Activated CD8-positive, alpha-beta memory T cell treated with anti-CD3 and anti-CD28 coated beads, Interleukin-2, amount 50 U/mL, for 1 hour (primary cell): ENCODE measurements around the gene ZNF221.

Source experiments
- DNase-seq: peaks from one replicate; pipeline ENCODE4 v3.0.0-alpha.2; 2020; ENCODE audit errors: extremely low read depth

The ZNF221 gene

GRCh38 chr19:43957891-43958290 lies 6.9 kb downstream of the ZNF221 start:
- DNase-seq, result no peak

- DNase-seq, result no peak
Observed at GRCh38 chr19:43960411-43960810, 9.4 kb downstream of the ZNF221 start.

- DNase-seq, result no peak
Observed at GRCh38 chr19:43966079-43966694, 15.2 kb downstream of the ZNF221 start.

- DNase-seq, result no peak
Observed at GRCh38 chr19:43976732-43977131, 25.7 kb downstream of the ZNF221 start.

- no peak for DNase-seq
Observed at GRCh38 chr19:43983544-43983911, 32.5 kb downstream of the ZNF221 start.

- no peak for DNase-seq
Observed at GRCh38 chr19:43983912-43984686, 33.1 kb downstream of the ZNF221 start, which contains the start of gene ZNF155. Gene ZNF155 (plus strand): TSS chr19:43984188. CDS start chr19:43988544, 4,356 bp downstream.

- DNase-seq, result no peak
Observed at GRCh38 chr19:43984687-43985000, 33.6 kb downstream of the ZNF221 start.

GRCh38 chr19:43997631-43998290 lies 46.7 kb downstream of the ZNF221 start:
- no peak for DNase-seq

GRCh38 chr19:44002212-44002565 lies 51.2 kb downstream of the ZNF221 start:
- DNase-seq, result no peak

- peak; percentile 66 for DNase-seq
Observed at GRCh38 chr19:44002566-44003460, 51.8 kb downstream of the ZNF221 start, which contains the start of gene ZNF230. Gene ZNF230 (plus strand): TSS chr19:44002957. CDS start chr19:44007079, 4,122 bp downstream.

- DNase-seq, result no peak
Observed at GRCh38 chr19:44003461-44004009, 52.5 kb downstream of the ZNF221 start.

- no peak for DNase-seq
Observed at GRCh38 chr19:44005973-44006372, 54.9 kb downstream of the ZNF221 start.

- no peak for DNase-seq
Observed at GRCh38 chr19:44007473-44007872, 56.4 kb downstream of the ZNF221 start.

- no peak for DNase-seq
Observed at GRCh38 chr19:44010468-44010867, 59.4 kb downstream of the ZNF221 start.
